NCI-H748 treated with DMSO at 0.1 percent for 48 hours (cell line): ENCODE results near the gene ANGPTL5.
"Not testable (repeated sequence)": the region's sequence is repeated elsewhere in the genome, so short reads cannot be mapped to it uniquely, and the experiment has no call there.

Source experiments
- DNase-seq: peaks from one replicate; lab custom pipeline; 2025; lab: John Stamatoyannopoulos, UW

Gene ANGPTL5

GRCh38 chr11:101916422-101916821, at the start of gene ANGPTL5:
Gene ANGPTL5, minus strand, starts transcription at chr11:101916522. Its CDS starts 8,613 bp downstream, at chr11:101907909.
- DNase-seq = no peak

- DNase-seq = not testable (repeated sequence)
Measured at GRCh38 chr11:101964200-101964599, 47.9 kb upstream of the ANGPTL5 start.

GRCh38 chr11:101960231-101960630, 43.9 kb upstream of the ANGPTL5 start:
- DNase-seq = no peak

- no peak for DNase-seq
Measured at GRCh38 chr11:101955701-101956100, 39.4 kb upstream of the ANGPTL5 start.

GRCh38 chr11:101955278-101955677, 39.0 kb upstream of the ANGPTL5 start:
- DNase-seq = no peak

- DNase-seq = no peak
Measured at GRCh38 chr11:101949680-101950220, 33.4 kb upstream of the ANGPTL5 start.

GRCh38 chr11:101945448-101945847, 29.1 kb upstream of the ANGPTL5 start:
- DNase-seq = no peak

GRCh38 chr11:101944923-101945322, 28.6 kb upstream of the ANGPTL5 start:
- no peak for DNase-seq

GRCh38 chr11:101940901-101941520, 24.7 kb upstream of the ANGPTL5 start:
- no peak for DNase-seq

- peak; percentile 58 for DNase-seq
Measured at GRCh38 chr11:101931692-101932091, 15.4 kb upstream of the ANGPTL5 start.

GRCh38 chr11:101929294-101929915, 13.1 kb upstream of the ANGPTL5 start:
- DNase-seq = no peak

GRCh38 chr11:101923554-101923953, 7.2 kb upstream of the ANGPTL5 start:
- DNase-seq = no peak

GRCh38 chr11:101920992-101921391, 4.7 kb upstream of the ANGPTL5 start:
- DNase-seq = no peak

GRCh38 chr11:101917226-101917625, 904 bp upstream of the ANGPTL5 start:
- DNase-seq = no peak

- DNase-seq = peak; percentile 38
Measured at GRCh38 chr11:101915791-101916291, 481 bp downstream of the ANGPTL5 start.

GRCh38 chr11:101914738-101915426, 1.4 kb downstream of the ANGPTL5 start, which contains the start of gene CEP126:
Gene CEP126, plus strand, starts transcription at chr11:101915010. Its CDS starts 275 bp downstream, at chr11:101915285.
- peak; percentile 93 for DNase-seq

- DNase-seq = no peak
Measured at GRCh38 chr11:101914341-101914737, 2.0 kb downstream of the ANGPTL5 start.

- DNase-seq = no peak
Measured at GRCh38 chr11:101913656-101914055, 2.7 kb downstream of the ANGPTL5 start.

- DNase-seq = no peak
Measured at GRCh38 chr11:101912823-101913284, 3.5 kb downstream of the ANGPTL5 start.

GRCh38 chr11:101909087-101909486, 7.2 kb downstream of the ANGPTL5 start:
- DNase-seq = no peak

GRCh38 chr11:101907815-101908214, 8.5 kb downstream of the ANGPTL5 start:
- DNase-seq = no peak

GRCh38 chr11:101894505-101894904, 21.8 kb downstream of the ANGPTL5 start:
- no peak for DNase-seq
